ENCODE measurements around the gene FBXO31.
"Not testable (repeated sequence)": the region's sequence is repeated elsewhere in the genome, so short reads cannot be mapped to it uniquely, and the experiment has no call there.

FBXO31 gene

DNA sequence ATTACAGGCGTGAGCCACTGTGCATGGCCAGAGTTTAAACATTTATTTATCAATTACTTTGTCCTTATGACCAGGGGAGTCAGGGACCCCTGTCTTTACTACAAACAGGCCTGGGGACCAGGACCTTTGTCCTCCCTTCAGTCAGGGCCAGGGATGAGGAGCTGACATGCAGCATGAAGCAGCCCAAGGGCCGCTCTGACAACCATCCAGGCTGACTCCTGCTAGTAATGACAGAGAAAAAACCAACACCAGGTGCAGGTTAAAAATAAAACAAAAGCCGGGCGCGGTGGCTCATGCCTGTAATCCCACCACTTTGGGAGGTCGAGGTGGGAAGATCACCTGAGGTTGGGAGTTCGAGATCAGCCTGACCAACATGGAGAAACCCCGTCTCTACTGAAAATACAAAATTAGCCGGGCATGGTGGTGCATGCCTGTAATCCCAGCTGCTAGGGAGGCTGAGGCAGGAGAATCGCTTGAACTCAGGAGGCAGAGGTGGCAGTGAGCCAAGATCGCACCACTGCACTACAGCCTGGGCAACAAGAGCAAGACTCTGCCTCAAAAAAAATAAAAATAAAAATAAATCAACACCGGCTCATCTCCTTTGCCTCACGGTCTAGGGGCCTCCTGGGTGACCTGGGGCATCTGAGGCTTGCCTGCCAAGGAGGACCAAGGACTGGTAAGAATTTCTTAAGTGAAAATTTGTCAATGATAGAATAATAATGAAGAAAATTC, 20.6 kb downstream of the FBXO31 start:
- not testable (repeated sequence) for DNase-seq (ENCODE audit: low read depth)

DNA sequence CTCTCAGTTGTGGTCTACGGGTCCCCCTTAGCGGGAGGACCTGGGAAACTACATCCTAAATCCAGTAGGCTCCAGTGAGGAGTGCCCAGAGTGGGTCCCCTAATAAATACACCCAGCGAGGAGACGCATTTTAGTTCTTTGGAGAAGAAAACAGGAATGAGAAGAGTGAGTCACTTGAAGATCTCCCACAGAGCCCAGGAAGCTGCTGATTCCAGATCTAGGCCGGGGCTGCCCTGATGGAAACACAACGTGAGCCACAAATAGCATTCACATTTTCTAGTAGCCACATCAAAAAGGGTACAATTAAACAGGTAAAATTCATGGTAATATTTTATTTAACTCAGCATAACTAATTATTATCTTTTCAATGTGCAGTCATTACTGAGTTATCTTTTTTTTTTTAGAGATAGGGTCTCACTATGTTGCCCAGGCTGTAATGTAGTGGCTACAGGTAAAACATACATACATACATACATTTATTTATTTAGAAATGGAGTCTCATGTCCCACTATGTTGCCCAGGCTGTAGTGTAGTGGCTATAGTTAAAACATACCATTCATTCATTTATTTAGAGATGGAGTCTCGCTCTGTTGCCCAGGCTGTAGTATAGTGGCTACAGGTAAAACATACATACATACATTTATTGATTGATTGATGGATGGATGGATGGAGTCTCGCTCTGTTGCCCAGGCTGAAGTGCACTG, 21.5 kb downstream of the FBXO31 start:
- no peak for DNase-seq (ENCODE audit: low read depth)

DNA sequence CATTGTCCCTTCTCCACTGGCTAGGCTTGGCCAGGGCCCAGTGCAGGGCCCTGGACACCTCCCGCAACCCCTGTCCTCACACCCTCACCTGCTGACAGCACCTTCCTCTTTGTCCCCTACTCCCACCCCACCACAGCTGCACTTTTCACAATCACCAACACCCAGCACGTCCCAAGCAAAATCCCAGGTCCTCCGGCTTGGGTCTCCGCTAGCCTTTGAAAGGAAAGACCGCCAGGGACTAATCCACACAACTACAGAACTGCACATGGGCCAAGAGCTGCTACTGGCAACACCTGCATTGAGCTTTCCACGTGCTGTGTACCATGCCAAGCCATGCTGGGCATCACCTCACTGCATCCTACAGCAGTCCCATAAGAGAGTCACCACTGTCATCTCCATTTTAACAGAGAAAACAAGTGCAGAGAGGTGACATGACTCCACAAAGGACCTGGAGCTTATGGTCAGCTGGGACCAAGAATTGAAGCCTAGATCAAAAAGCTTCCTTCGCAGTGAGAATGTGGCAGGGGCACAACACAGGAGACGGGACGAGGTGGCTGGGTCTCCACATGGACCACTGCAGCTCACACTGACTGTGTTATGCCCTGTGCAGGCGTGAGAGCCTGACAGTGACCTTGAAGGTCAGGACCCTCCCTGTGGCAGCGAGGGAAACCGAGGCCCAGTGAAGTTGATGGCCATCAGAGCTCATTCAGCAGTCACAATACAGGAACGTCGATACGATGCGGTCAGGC, 22.5 kb downstream of the FBXO31 start:
- no peak for DNase-seq (ENCODE audit: low read depth)

DNA sequence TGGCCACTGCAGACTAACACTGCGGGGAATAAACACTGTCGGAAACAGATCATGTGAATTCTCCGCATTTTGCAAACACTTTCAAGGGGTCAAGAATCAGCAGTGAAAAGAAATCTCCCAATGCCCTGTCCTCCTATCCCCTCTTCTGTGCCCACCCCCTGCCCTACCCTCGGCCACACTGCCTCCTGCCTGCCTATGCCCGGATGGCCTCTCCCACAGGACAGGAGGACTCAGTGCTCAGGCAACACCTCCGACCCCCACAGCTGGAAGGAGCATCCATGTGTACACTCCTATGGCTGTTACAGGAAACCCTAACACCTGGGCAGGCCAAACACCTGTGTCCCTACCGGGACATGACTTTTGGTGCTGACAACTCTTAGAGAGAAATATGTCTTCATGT, 24.5 kb downstream of the FBXO31 start:
- no peak for DNase-seq (ENCODE audit: low read depth)

DNA sequence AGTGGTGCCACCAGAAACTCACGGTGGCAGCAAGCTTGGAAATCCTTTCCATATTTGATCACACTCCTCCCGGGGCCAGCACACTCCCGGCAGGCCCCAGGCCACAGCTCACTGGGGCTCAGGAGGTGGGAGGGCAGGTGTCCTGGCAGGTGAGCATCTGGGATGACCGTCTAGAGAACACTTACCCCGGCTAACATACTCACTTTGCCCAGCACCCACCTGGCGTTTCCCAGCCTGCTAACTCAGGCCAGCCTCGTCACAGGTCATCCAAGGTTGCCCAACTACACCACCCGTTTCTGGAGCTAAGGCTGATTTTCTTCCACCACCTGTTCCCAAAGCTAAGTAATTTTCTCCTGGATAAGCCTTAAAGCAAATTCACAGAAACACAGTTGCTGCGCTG, 24.9 kb downstream of the FBXO31 start:
- DNase-seq (ENCODE audit: low read depth) = no peak

DNA sequence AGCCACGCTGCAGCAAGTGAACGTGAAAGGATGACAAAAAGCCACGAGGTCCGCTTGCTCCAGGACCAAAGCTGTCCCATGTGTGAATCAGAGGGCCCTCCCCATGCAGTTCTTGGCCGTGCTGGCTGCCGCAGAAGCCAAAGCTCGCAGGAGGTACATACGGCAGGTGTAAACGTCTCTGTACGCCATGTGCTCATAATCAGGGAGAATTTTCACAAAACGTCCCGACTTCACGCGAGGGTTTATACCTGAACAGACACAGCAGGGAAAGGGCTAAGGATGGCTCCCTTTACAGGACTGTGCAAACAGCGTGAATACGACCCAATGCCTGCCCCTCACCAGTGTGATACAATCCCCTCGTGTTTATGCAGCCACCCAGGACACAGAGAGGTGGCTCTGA, 25.3 kb downstream of the FBXO31 start:
- DNase-seq (ENCODE audit: low read depth) = no peak

DNA sequence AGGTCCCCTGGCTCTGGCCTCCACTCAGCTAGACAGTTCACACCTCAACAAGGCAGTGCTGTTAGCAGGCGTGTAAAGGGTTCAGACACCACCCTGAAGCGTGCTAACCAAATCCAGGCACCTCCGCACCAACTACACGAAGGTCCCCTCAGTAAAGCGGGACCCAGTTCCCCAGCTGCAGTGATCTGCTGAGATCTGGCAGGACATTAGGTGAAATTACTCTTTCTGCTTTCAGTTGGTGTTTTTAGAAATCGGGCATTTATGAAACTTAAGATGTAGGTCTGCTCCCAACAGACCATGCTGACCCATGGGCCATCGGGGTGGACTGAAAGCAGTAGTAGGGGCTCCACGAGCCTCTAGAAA, 27.1 kb downstream of the FBXO31 start:
- DNase-seq (ENCODE audit: low read depth) = no peak

DNA sequence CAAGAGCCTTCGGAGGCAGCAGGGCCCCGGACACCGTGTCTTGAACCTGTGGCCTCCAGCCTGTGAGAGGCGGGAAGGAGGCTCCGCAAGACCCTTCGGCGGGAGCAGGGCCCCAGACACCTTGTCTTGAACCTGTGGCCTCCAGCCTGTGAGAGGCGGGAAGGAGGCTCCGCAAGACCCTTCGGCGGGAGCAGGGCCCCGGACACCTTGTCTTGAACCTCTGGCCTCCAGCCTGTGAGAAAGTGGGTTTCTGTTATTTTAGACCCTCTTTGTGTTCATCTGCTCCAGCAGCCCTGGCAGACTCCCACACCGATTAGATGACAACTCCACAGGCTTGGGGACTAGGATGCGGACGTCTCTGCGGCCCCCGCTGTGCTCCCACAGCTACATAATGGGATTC, 30.0 kb downstream of the FBXO31 start:
- DNase-seq (ENCODE audit: low read depth) = no peak

DNA sequence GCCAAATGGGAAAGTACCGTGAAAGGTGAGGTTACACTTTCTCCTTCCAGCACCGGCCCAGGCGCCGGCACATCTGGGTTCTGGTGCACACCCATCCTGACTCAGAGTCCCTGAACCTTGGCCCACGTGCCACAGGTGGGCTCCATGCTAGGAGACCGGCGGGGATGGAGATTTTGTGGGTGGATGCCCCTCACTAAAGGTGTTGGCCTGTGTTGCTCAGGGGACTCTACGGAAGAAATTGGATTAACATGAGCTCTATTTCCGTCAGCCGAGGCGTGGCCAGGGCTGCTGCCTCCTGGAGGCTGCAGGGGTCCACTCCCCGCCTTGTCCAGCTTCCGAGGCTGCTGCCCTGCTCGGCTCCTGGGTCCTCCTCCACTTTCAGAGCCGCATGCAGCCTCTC, 30.8 kb downstream of the FBXO31 start:
- DNase-seq (ENCODE audit: low read depth) = no peak

DNA sequence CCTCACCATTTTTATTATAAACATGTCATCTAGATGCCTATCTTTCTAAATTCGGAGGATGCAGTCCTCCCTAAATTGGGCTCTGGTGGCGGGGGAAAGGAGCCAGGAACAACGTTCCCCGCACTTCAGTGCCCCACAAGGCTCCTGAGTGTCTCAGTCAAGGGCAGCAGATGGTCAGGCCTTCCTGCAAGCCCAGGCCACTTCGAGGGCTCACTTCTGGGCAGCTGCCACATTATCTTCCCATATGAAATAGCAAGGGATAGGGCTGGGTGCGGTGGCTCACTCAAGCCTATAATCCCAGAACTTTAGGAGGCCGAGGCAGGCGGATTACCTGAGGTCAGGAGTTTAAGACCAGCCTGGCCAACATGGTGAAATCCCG, 32.3 kb downstream of the FBXO31 start:
- DNase-seq (ENCODE audit: low read depth) = no peak

DNA sequence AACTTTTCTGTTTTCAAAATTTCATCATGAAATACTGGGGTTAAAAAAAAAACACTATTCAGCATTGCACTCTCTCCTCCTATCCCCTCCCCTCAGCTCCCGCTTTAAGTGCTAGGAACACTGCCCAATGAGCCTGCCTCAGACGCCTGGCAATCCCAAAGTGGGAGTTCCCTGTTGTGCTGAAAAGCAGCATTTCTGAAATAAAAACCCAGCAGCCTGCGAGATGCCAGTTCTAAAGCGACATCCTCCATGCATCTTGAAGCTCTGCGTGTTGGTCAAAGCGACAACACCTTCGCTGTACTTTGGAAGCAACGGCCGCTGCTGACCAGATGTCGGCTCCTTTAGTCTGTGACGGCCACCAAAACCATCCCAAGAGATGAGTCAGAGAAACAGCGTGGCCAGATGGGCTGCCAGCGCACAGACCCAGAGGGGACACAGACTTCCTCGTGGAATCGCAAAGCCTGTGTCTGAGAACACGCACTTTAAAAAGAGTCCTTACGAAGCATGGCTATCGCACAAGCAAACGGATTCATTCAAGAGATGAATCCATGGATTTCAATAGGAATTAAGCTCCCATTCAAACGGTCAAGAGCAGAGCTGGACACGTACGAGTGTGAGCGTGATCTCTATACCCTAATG, 32.8 kb downstream of the FBXO31 start:
- DNase-seq (ENCODE audit: low read depth) = peak; percentile 67

DNA sequence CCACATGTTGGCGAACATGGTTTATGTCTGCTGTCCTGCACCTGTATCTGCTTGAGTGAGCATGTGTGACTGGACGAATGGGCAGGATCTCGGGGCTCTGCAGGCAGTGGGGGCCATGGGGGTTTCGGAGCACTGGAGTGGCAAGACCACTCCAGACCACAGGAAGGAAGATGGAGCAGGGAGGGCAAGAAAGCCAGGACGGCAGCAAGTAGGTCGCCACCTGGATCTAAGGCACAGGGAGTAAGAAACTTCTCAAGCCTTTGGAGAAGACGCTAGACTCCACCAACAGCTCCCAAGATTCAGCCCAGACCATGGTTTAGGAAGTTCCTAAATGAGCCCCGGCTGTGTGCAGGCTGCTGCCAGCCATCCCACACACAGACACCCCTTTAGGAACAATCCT, 33.5 kb downstream of the FBXO31 start:
- DNase-seq (ENCODE audit: low read depth) = no peak

DNA sequence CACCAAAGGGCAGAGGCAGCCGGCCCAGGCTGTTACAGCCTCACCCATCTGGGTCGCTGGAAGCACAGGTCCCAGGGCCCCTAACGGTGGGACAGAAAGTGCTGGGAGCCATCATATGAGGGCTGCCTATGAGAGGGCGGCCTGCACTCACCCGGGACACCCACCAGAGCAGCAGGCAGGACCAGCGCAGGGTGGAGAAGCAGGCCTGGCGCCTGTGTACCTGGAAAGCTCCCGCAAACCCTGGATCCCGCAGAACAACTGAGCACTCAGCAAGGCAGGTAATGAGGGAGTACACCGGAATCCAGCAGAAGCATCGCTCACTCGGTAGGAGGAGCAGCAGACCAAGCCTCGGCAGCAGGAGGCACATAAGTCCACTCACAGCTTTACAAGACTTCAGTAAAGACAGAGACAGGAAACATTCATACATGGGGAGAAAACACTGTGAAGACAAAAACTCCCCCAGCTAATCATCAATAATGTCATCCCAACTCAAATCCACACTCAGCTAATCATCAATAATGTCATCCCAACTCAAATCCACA, 34.9 kb downstream of the FBXO31 start:
- DNase-seq (ENCODE audit: low read depth) = no peak

DNA sequence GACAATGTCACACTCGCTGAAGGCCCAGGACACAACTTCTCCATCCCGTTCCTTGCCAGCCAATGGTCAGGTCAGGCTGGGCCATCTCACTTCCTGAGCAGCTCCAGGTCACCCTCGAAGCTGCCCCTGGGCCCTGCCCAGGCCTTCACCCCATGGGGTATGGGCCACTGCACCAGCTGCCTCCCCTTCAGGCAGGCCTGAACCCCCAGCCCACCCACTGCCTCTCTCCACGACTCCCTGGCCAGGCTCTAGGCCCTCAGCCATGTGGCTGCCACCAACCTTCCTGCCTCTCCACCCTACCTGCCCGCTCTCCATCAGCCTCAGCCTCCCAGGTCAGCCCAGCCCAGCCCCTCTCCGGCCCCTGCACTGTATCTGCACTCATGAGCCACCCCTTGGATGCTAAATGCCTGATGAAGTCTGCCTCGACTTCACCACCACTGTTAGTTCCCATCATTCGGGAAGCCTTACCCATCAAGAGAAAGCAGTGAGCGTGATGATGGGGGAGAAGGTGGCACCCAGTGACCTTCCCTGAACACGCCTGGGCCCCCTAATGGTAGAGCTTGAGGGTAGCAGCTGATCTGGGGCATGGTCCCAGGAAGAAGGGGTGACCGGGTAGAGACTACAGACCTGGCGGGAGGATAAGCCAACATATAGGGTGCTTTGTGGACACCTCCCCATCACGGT, 35.5 kb downstream of the FBXO31 start:
- no peak for DNase-seq (ENCODE audit: low read depth)

DNA sequence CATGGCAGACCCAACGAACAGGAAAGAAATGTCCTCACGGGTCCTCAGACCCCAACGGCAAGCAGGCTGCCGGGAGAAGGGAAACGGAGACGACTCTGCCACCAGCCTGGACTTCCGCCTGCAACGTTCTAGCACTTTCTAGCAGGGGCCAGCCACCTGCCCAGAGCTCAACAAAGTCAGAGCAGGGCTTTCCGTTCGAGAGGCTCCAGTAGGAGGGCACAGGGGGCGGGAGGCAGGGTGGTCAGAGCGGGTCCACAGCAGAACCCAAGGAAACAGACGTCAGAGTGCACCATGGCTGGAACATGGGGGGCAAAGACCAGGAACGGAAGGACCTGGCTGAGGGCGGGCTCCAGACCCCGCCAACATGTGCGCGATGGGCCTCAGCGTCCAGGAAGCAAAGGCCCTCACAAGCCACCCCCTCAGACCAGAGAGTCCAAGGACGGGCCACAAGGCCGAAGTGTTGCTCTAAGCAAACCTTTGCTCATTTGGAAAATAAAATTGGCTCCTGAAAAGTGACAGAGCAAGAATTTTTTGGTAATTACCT, 37.0 kb downstream of the FBXO31 start:
- no peak for DNase-seq (ENCODE audit: low read depth)

DNA sequence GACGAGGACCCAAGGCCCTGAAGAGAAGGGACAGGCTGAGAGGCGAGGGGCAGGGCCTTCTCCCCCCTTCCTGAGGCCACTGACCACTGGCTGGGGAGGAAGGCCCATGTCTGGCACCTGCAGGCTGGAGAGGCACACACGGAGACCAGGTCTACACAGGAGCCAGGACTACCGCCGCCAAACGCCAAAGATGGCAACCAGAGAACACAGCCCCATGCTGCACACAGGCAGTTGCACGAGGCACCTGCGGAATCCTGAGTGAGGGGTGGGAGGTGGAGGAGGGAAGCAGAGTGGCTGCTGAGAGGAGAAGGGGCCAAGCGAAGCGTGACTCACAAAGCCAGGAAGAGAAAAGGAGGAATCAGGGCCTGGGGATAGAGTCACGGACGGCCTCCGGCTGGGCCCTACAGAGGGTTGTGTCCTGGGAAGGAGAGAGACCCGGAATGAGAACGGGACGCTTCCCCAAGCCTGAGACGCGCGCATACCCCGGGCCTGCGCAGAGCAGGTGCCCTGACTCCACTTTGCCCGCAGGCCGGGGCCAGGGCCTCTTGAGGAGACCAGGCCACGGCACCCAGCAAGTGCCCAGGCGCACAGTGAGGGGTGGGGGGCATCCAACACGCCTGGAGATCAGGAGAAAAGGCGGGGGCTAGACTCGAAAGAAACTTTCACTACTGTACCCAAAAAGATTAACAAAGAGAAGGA, 37.7 kb downstream of the FBXO31 start:
- DNase-seq (ENCODE audit: low read depth) = no peak

DNA sequence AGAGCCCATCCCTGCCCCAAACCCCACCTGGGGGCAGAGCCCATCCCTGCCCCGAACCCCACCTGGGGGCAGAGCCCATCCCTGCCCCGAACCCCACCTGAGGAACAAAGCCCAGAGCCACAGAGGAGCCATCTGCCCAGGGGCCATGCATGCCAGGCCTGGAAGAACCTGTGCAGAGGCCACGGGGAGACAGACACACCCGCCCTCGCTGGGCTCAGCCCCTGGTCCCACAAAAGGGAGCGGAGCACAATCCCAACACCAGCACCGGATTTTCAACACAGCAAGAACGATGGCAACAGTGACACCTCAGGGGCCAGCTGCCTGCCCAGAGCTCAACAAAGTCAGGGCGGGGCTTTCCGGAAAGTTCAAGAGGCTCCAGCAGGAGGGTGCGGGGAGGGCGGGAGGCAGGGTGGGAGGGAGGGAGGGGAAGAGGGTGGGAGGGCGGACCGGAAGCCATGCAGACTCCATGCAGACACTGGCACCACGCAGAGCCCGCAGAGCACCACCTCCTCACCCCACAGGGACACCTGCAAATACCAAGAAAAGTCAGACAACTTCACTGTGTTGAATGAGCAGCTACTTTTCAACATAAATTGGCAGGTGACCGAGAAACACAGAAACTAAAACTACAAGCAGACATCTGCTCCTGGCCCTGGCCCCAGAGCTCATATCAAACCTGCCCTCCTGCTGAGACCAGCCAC, 38.5 kb downstream of the FBXO31 start:
- no peak for DNase-seq (ENCODE audit: low read depth)

DNA sequence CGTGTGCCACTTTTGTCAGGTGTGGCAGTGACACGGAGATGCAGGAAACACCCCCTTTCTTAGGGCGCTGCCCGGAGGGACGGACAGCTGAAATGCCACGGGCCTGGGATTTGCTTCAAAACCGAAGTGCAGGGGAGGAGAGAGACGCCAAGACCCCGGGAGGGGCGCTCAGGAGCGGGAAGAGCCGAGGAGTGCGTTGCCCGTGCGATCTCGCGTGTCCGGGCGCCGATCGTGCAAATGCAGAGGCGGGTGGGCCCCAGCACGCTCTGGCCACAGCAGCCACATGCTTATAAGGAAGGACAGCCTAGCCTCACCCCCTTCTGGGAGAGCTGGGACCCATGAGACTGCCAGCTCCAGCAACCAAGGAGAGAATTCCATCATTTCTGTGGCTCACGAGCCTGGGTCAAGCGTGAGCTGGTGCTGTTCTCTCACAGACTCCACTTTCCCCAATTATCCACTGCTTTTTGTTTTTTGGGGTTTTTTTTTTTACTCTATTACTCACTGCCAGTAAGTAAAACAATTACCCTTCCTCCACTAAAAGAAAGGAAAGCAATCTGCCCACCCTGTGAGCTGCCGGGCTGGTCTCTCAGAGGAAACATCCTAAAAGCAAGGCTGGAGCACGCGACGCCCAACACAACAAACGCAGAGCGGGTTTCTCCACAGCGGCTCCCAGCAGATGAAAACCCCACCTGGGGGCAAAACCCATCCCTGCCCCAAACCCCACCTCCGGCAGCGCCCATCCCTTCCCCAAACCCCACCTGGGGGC, 39.2 kb downstream of the FBXO31 start:
- DNase-seq (ENCODE audit: low read depth) = no peak

DNA sequence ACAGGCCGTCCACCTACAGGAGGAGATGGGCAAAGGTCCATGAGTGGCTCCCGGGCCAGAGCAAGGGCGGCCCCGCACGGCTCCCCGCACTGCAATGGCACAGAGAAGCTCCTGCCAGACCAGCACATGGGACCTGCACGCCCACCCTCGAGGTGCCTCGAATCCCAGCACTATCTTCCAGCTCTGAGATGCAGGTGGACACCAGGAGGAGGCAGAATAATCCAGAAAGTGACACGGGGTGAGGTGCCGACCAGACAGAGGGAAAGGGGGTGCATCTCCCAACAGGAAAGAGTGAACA, 39.9 kb downstream of the FBXO31 start:
- DNase-seq (ENCODE audit: low read depth) = no peak

Measured in ELR (cell line).